IMR-90 (cell line): ENCODE data around the gene ARHGAP24. TPM values are rescaled to one million over a fixed set of nuclear protein-coding genes. Genes with fewer than 3 reads are reported as not detected.

ENCODE experiments used
- ATAC-seq: fragments of 200-7000 bp; cut with Tn5 transposase; 2 replicates; pipeline ENCODE4 v1.9.1; 2020; ENCODE audit warnings: low read depth, mild to moderate bottlenecking, moderate library complexity
- BruUV-seq: library from RNA; stranded (reverse); fragments of 400-500 nt; replicated peaks from 2 replicates; lab custom pipeline; 2021; lab: Mats Ljungman, UMichigan
- CTCF ChIA-PET: fragments of 300-600 bp; formaldehyde crosslinking; extraction: SDS; loops from one replicate; lab custom pipeline; 2021; ENCODE audit warnings: antibody characterized with exemption; lab: Yijun Ruan, JAX
- POLR2A ChIA-PET: fragments of 300-600 bp; sonication (Branson Sonifier 250); formaldehyde crosslinking; loops from one replicate; lab custom pipeline; 2022; ENCODE audit warnings: antibody characterized with exemption; ENCODE audit not compliant: unreplicated experiment; lab: Charles Lee
- DNase-seq: peaks from one replicate; pipeline ENCODE4 v3.0.0; 2013
- H2AFZ ChIP-seq: replicated peaks from 2 replicates; pipeline ENCODE3; 2013; ENCODE audit warnings: low read length, mild to moderate bottlenecking; ENCODE audit not compliant: poor library complexity
- H2AK5ac ChIP-seq: 2 replicates; pipeline ENCODE4 v1.6.1; 2013; ENCODE audit warnings: low read depth, low read length, inconsistent platforms
- H2AK9ac ChIP-seq: replicated peaks from 2 replicates; pipeline ENCODE3; 2013; ENCODE audit warnings: mild to moderate bottlenecking, low read depth, low read length, moderate library complexity; ENCODE audit not compliant: poor library complexity
- H2BK120ac ChIP-seq: 2 replicates; pipeline ENCODE4 v1.6.1; 2013; ENCODE audit warnings: low read depth, low read length, inconsistent platforms
- H2BK15ac ChIP-seq: 3 replicates; pipeline ENCODE4 v1.6.1; 2013; ENCODE audit warnings: low read depth, low read length, inconsistent platforms
- H2BK20ac ChIP-seq: 2 replicates; pipeline ENCODE4 v1.6.1; 2013; ENCODE audit warnings: low read depth, mild to moderate bottlenecking, inconsistent platforms, low read length, moderate library complexity
- H2BK5ac ChIP-seq: 2 replicates; pipeline ENCODE4 v1.6.1; 2013; ENCODE audit warnings: mild to moderate bottlenecking, low read depth, low read length, inconsistent platforms; ENCODE audit not compliant: poor library complexity, severe bottlenecking
- H3K14ac ChIP-seq: replicated peaks from 2 replicates; pipeline ENCODE4 v1.6.1; 2013; ENCODE audit warnings: low read depth, low read length, inconsistent platforms
- H3K18ac ChIP-seq: 2 replicates; pipeline ENCODE4 v1.6.1; 2013; ENCODE audit warnings: low read depth, low read length, control low read depth
- H3K23ac ChIP-seq: 2 replicates; pipeline ENCODE4 v1.6.1; 2013; ENCODE audit warnings: low read depth, low read length, inconsistent platforms
- H3K27ac ChIP-seq: 2 replicates; pipeline ENCODE4 v1.5.1; 2013; ENCODE audit warnings: mild to moderate bottlenecking, control low read depth, low read length; ENCODE audit not compliant: insufficient read depth
- H3K27me3 ChIP-seq: 2 replicates; pipeline ENCODE4 v1.6.1; 2013; ENCODE audit warnings: low read length; ENCODE audit not compliant: control insufficient read depth, insufficient read depth
- H3K36me3 ChIP-seq: 2 replicates; pipeline ENCODE4 v1.6.1; 2013; ENCODE audit warnings: low read length, mixed read lengths; ENCODE audit not compliant: control insufficient read depth, insufficient read depth
- H3K4ac ChIP-seq: 2 replicates; pipeline ENCODE4 v1.6.1; 2013; ENCODE audit warnings: low read depth, low read length, inconsistent platforms
- H3K4me1 ChIP-seq: 2 replicates; pipeline ENCODE4 v1.6.1; 2013; ENCODE audit warnings: low read length, mixed read lengths; ENCODE audit not compliant: control insufficient read depth, insufficient read depth
- H3K4me2 ChIP-seq: 2 replicates; pipeline ENCODE4 v1.6.1; 2013; ENCODE audit warnings: low read depth, mild to moderate bottlenecking, control low read depth, low read length, moderate library complexity
- H3K4me3 ChIP-seq: 2 replicates; pipeline ENCODE4 v1.5.1; 2013; ENCODE audit warnings: low read depth, mild to moderate bottlenecking, control low read depth, low read length, moderate library complexity; ENCODE audit not compliant: insufficient read depth
- H3K56ac ChIP-seq: 2 replicates; pipeline ENCODE4 v1.6.1; 2013; ENCODE audit warnings: low read length, inconsistent platforms; ENCODE audit not compliant: insufficient read depth; ENCODE audit errors: extremely low read depth
- H3K79me1 ChIP-seq, 2 experiments: 2 replicates each; pipeline ENCODE4 v1.6.1; 2013; ENCODE audit warnings: low read length in 2 of 2, inconsistent platforms in 1 of 2, low read depth in 1 of 2
- H3K9ac ChIP-seq: 2 replicates; pipeline ENCODE4 v1.6.1; 2013; ENCODE audit warnings: low read depth, low read length, control low read depth
- H3K9me1 ChIP-seq: 2 replicates; pipeline ENCODE4 v1.6.1; 2013; ENCODE audit warnings: low read length, inconsistent platforms; ENCODE audit not compliant: insufficient read depth
- H3K9me3 ChIP-seq: 2 replicates; pipeline ENCODE4 v1.6.1; 2013; ENCODE audit warnings: low read length; ENCODE audit not compliant: control insufficient read depth, insufficient read depth
- H4K20me1 ChIP-seq: 2 replicates; pipeline ENCODE4 v1.6.1; 2013; ENCODE audit warnings: low read length, inconsistent platforms; ENCODE audit not compliant: insufficient read depth
- H4K5ac ChIP-seq: 2 replicates; pipeline ENCODE4 v1.6.1; 2013; ENCODE audit warnings: mild to moderate bottlenecking, low read depth, low read length, control low read depth
- H4K8ac ChIP-seq, 2 experiments: 2 replicates each; pipeline ENCODE4 v1.6.1; 2013; ENCODE audit warnings: low read depth in 2 of 2, low read length in 2 of 2, control low read depth in 1 of 2, inconsistent platforms in 1 of 2
- H4K91ac ChIP-seq: 2 replicates; pipeline ENCODE4 v1.6.1; 2013; ENCODE audit warnings: low read depth, low read length, inconsistent platforms; ENCODE audit not compliant: insufficient read depth
- BHLHE40 ChIP-seq: fragments of 150-350 bp; IDR thresholded peaks from 2 replicates; pipeline ENCODE4 v1.6.1; 2016; ENCODE audit warnings: mild to moderate bottlenecking, low read depth, low read length
- CHD1 ChIP-seq: IDR thresholded peaks from 2 replicates; pipeline ENCODE4 v1.6.1; 2012; ENCODE audit warnings: low read depth, low read length, improper control_type of control experiment
- MAZ ChIP-seq: IDR thresholded peaks from 2 replicates; pipeline ENCODE4 v1.6.1; 2012; ENCODE audit warnings: low read depth, mild to moderate bottlenecking, low read length, improper control_type of control experiment, moderate library complexity, borderline replicate concordance
- NFE2L2 ChIP-seq: fragments of 150-350 bp; IDR thresholded peaks from 2 replicates; pipeline ENCODE4 v1.6.1; 2016; ENCODE audit warnings: low read depth, mild to moderate bottlenecking, low read length
- POLR2A ChIP-seq: IDR thresholded peaks from 2 replicates; pipeline ENCODE4 v1.6.1; 2012; ENCODE audit warnings: mild to moderate bottlenecking, low read depth, low read length
- RCOR1 ChIP-seq: IDR thresholded peaks from 2 replicates; pipeline ENCODE4 v1.6.1; 2012; ENCODE audit warnings: mild to moderate bottlenecking, low read length, improper control_type of control experiment; ENCODE audit not compliant: insufficient replicate concordance
- SMC3 ChIP-seq: fragments of 150-350 bp; IDR thresholded peaks from 2 replicates; pipeline ENCODE4 v1.6.1; 2016; ENCODE audit warnings: low read depth, mild to moderate bottlenecking, antibody characterized with exemption, low read length, moderate library complexity
- WGBS, 2 experiments: methylation state at CpG; one replicate each; pipeline versions ENCODE4 v1.1.5 to v1.1.7; 2013; ENCODE audit warnings: missing lambda C conversion rate in 2 of 2; ENCODE audit not compliant: insufficient read length in 1 of 2; ENCODE audit errors: extremely low coverage in 2 of 2; 5-methylcytosine and 5-hydroxymethylcytosine counted together
- dilution Hi-C: fragments of 300-500 bp; cut with HindIII; formaldehyde crosslinking; loops from one replicate; pipeline ENCODE4 v1.14.3; 2018; ENCODE audit warnings: low sequenced_read_pairs; ENCODE audit not compliant: unreplicated experiment
- in situ Hi-C: fragments of 300-500 bp; cut with MboI; formaldehyde crosslinking; loops from 3 replicates; pipeline ENCODE4 v1.14.3; 2019; ENCODE audit warnings: low sequenced_read_pairs, inconsistent platforms, mixed read lengths
- intact Hi-C: fragments of 100-400 bp; cut with micrococcal nuclease; formaldehyde crosslinking; loops from 2 replicates; pipeline ENCODE4 v1.10.0; 2022
- polyA plus RNA-seq, 3 experiments: library from polyadenylated mRNA; depleted of rRNA; stranded (reverse); fragments of >200 nt; gene quantifications; 2 replicates each; pipeline ENCODE4 v1.2.3, GENCODE V29; 2012; ENCODE audit warnings: low replicate concordance in 1 of 3
- total RNA-seq: library from RNA; depleted of rRNA; stranded (reverse); fragments of >200 nt; gene quantifications from 2 replicates; pipeline ENCODE4 v1.2.3, GENCODE V29; 2012

Gene ARHGAP24
- total and polyA plus RNA-seq, 2 of the 4 experiments (the other 2 are of a cell fraction) = 11.9 to 24.0 TPM

DNA sequence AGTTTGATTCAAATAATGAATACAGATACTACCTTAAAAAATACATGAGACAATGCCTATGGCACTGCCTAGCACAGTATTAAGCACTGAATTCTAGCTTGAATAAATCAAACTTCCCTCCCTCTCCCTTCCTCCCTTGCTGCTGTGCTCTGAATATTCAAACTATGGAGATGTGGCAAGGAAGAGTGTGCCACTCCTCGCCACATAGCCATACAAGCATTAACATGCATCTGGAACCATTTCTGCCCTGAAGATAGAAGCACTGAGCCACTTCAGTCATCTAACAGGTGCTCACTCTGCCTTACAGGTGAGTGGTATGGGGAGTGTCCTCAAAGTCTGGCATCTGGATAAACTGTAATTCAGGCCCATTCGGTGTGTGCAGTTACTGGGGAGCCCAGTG lies 276.9 kb downstream of the ARHGAP24 start:
- no peak for DNase-seq
- H3K9me3 ChIP-seq = no peaks in the 10 kb centered on the region
- no peaks in the 10 kb centered on the region for H3K79me1 ChIP-seq
- no peak overlapping the region for H4K5ac ChIP-seq
- no peak overlapping the region for H2BK5ac ChIP-seq
- POLR2A ChIA-PET = no interaction called here
- no peaks in the 10 kb centered on the region for H3K36me3 ChIP-seq
- no peak overlapping the region for H2BK15ac ChIP-seq
- H3K4me1 ChIP-seq = no peaks in the 10 kb centered on the region
- H2BK20ac ChIP-seq = no peak overlapping the region
- no peak overlapping the region for H3K4me2 ChIP-seq
- dilution Hi-C loops (no loop called here), intact Hi-C loops (no loop called here), in situ Hi-C loops (loop anchor here (5.0 kb wide), 1 partner anchor 215 kb away; no protein-coding TSS in a partner anchor)
- H2AK9ac ChIP-seq = no peak overlapping the region
- H3K14ac ChIP-seq = no peak overlapping the region
- no peak for ATAC-seq
- no peak overlapping the region for H3K27ac ChIP-seq
- no peak overlapping the region for H3K56ac ChIP-seq
- BruUV-seq = no TSS peak
- no peaks in the 10 kb centered on the region for H3K9me1 ChIP-seq
- no peaks in the 10 kb centered on the region for H3K27me3 ChIP-seq
- no peak overlapping the region; the same call in 1 of the 2 replicates for H3K4ac ChIP-seq
- 67% methylated on average over 1 of the region's 2 CpGs; no CpG with 5 or more reads in 1 of the 2 experiments for WGBS, 2 experiments
- no peak overlapping the region for H3K23ac ChIP-seq
- TF ChIP-seq MAZ (no peak), POLR2A (no peak), CHD1 (no peak), RCOR1 (no peak), SMC3 (no peak), NFE2L2 (no peak), BHLHE40 (no peak)
- H4K8ac ChIP-seq = no peak overlapping the region
- no peak overlapping the region for H4K91ac ChIP-seq
- H4K20me1 ChIP-seq = no peaks in the 10 kb centered on the region
- CTCF ChIA-PET = interaction anchor here (0.6 kb wide), 1 partner anchor 45 kb away, joined by 3 read pairs; no protein-coding TSS in a partner anchor
- H3K18ac ChIP-seq = no peak overlapping the region; the same call in 1 of the 2 replicates
- H3K4me3 ChIP-seq = no peak overlapping the region
- no peak overlapping the region for H2BK120ac ChIP-seq
- no peak overlapping the region for H3K9ac ChIP-seq
- H2AK5ac ChIP-seq = no peak overlapping the region
- no peak overlapping the region for H2AFZ ChIP-seq
